GM12878 (cell line): ENCODE results near the gene COPS3. TPM values are rescaled to one million over a fixed set of nuclear protein-coding genes. Genes with fewer than 3 reads are reported as not detected.

ENCODE experiments used
- ATAC-seq: fragments of 200-7000 bp; cut with Tn5 transposase; 3 replicates; pipeline ENCODE4 v1.9.1; 2020; ENCODE audit warnings: mild to moderate bottlenecking, moderate library complexity
- BruUV-seq: library from RNA; stranded (reverse); fragments of 400-500 nt; replicated peaks from 2 replicates; lab custom pipeline; 2021; lab: Mats Ljungman, UMichigan
- CTCF ChIA-PET: fragments of 300-600 bp; sonication (Branson Sonifier 250); formaldehyde crosslinking; extraction: SDS; loops from one replicate; lab custom pipeline; 2021; ENCODE audit warnings: inconsistent platforms; lab: Yijun Ruan, JAX
- POLR2A ChIA-PET: fragments of 350-600 bp; formaldehyde crosslinking; extraction: SDS; loops from one replicate; lab custom pipeline; 2021; ENCODE audit warnings: inconsistent platforms; lab: Charles Lee
- RAD21 ChIA-PET: fragments of 300-600 bp; sonication (Branson Sonifier 250); formaldehyde crosslinking; loops from one replicate; lab custom pipeline; 2023; ENCODE audit warnings: antibody characterized with exemption; ENCODE audit not compliant: unreplicated experiment; lab: Charles Lee
- SMC1A ChIA-PET: fragments of 300-600 bp; sonication (Branson Sonifier 250); formaldehyde crosslinking; loops from one replicate; lab custom pipeline; 2023; ENCODE audit not compliant: unreplicated experiment, uncharacterized antibody; lab: Charles Lee
- DNase-seq: peaks from one replicate; pipeline ENCODE4 v3.0.0-alpha.2; 2011; ENCODE audit warnings: low read depth, low spot score
- FAIRE-seq: peaks from 3 replicates; lab custom pipeline; 2011; peaks lifted over from hg19 to GRCh38; lab: Jason Lieb, UNC
- H2AFZ ChIP-seq: 2 replicates; pipeline ENCODE4 v1.6.0; 2011; ENCODE audit warnings: low read depth, low read length, control low read depth; ENCODE audit not compliant: control insufficient read depth
- H3K27ac ChIP-seq: 2 replicates; pipeline ENCODE4 v1.5.1; 2011; ENCODE audit warnings: control low read depth; ENCODE audit not compliant: control insufficient read depth, insufficient read depth
- H3K27me3 ChIP-seq, 2 experiments: replicated peaks in 1 of 2; 2 replicates each; pipeline versions ENCODE4 v1.6.0 to v1.6.1; 2011; ENCODE audit warnings: low read length in 1 of 2; ENCODE audit not compliant: control insufficient read depth in 2 of 2, insufficient read depth in 2 of 2
- H3K36me3 ChIP-seq, 2 experiments: 2 replicates each; pipeline ENCODE4 v1.5.1; 2011; ENCODE audit warnings: low read length in 1 of 2; ENCODE audit not compliant: control insufficient read depth in 2 of 2, insufficient read depth in 2 of 2
- H3K4me1 ChIP-seq: 2 replicates; pipeline ENCODE4 v1.6.1; 2011; ENCODE audit warnings: mild to moderate bottlenecking, low read length, moderate library complexity, mixed read lengths; ENCODE audit not compliant: control insufficient read depth, insufficient read depth
- H3K4me2 ChIP-seq: 2 replicates; pipeline ENCODE4 v1.6.0; 2011; ENCODE audit warnings: control low read depth; ENCODE audit not compliant: control insufficient read depth, insufficient read depth
- H3K4me3 ChIP-seq: fragments of 200-600 bp; sonication (generic); 2 replicates; pipeline ENCODE4 v1.5.1; 2016
- H3K79me2 ChIP-seq: 2 replicates; pipeline ENCODE4 v1.6.0; 2011; ENCODE audit warnings: low read length; ENCODE audit not compliant: control insufficient read depth, insufficient read depth
- H3K9ac ChIP-seq: 2 replicates; pipeline ENCODE4 v1.8.0; 2011; ENCODE audit warnings: low read length, control low read depth, mixed read lengths; ENCODE audit not compliant: control insufficient read depth, insufficient read depth
- H3K9me3 ChIP-seq: replicated peaks from 3 replicates; pipeline ENCODE4 v1.5.1; 2011; ENCODE audit warnings: mild to moderate bottlenecking, low read length; ENCODE audit not compliant: control insufficient read depth, insufficient read depth
- H4K20me1 ChIP-seq: 2 replicates; pipeline ENCODE4 v1.6.0; 2011; ENCODE audit not compliant: control insufficient read depth, insufficient read depth
- ATF3 ChIP-seq: IDR thresholded peaks from 2 replicates; pipeline ENCODE4 v1.6.1; 2011; ENCODE audit warnings: low read depth, mild to moderate bottlenecking, low read length, moderate library complexity, borderline replicate concordance; ENCODE audit errors: extremely low read depth
- BMI1 ChIP-seq: fragments of 450-650 bp; IDR thresholded peaks from 2 replicates; pipeline ENCODE4 v1.6.1; 2016; ENCODE audit warnings: mild to moderate bottlenecking, moderate library complexity, borderline replicate concordance
- FOXK2 ChIP-seq: fragments of 450-650 bp; IDR thresholded peaks from 2 replicates; pipeline ENCODE4 v1.6.1; 2017; ENCODE audit warnings: mild to moderate bottlenecking, moderate library complexity
- IKZF1 ChIP-seq: fragments of 450-650 bp; conservative IDR thresholded peaks from 2 replicates; pipeline ENCODE4 v1.6.1; 2017; ENCODE audit warnings: antibody characterized with exemption, mild to moderate bottlenecking
- KAT2A ChIP-seq: conservative IDR thresholded peaks from 2 replicates; pipeline ENCODE4 v1.6.1; 2011; ENCODE audit warnings: low read depth, low read length; ENCODE audit not compliant: control insufficient read depth
- MEF2A ChIP-seq: IDR thresholded peaks from 2 replicates; pipeline ENCODE4 v1.6.1; 2011; ENCODE audit warnings: low read depth, mild to moderate bottlenecking, low read length, moderate library complexity; ENCODE audit not compliant: insufficient read depth
- NFIC ChIP-seq: IDR thresholded peaks from 2 replicates; pipeline ENCODE4 v1.6.1; 2012; ENCODE audit warnings: low read depth, mild to moderate bottlenecking, inconsistent platforms, low read length, moderate library complexity
- PKNOX1 ChIP-seq: fragments of 450-650 bp; IDR thresholded peaks from 2 replicates; pipeline ENCODE4 v1.6.1; 2016; ENCODE audit warnings: mild to moderate bottlenecking
- PML ChIP-seq: IDR thresholded peaks from 2 replicates; pipeline ENCODE4 v1.6.1; 2012; ENCODE audit warnings: low read length, inconsistent platforms
- POLR2A ChIP-seq: IDR thresholded peaks from 2 replicates; pipeline ENCODE4 v1.6.1; 2011; ENCODE audit warnings: low read depth, mild to moderate bottlenecking, low read length
- SREBF2 ChIP-seq: IDR thresholded peaks from 2 replicates; pipeline ENCODE4 v1.6.1; 2012; ENCODE audit warnings: mild to moderate bottlenecking, low read length
- SUPT20H ChIP-seq: IDR thresholded peaks from 2 replicates; pipeline ENCODE4 v1.6.1; 2011; ENCODE audit warnings: low read depth, mild to moderate bottlenecking, low read length, moderate library complexity, borderline replicate concordance; ENCODE audit not compliant: control insufficient read depth
- ZNF207 ChIP-seq: fragments of 450-650 bp; IDR thresholded peaks from 2 replicates; pipeline ENCODE4 v1.6.1; 2014; ENCODE audit warnings: antibody characterized with exemption, mild to moderate bottlenecking, borderline replicate concordance
- ZNF274 ChIP-seq: IDR thresholded peaks from one replicate; pipeline ENCODE4 v1.8.0; 2011; ENCODE audit not compliant: insufficient read length, insufficient read depth
- WGBS: methylation state at CpG from one replicate; pipeline ENCODE4 v1.1.6; 2016; ENCODE audit warnings: low lambda C conversion rate; ENCODE audit not compliant: insufficient replicate concordance, insufficient coverage; ENCODE audit errors: missing lambda C conversion rate; 5-methylcytosine and 5-hydroxymethylcytosine counted together
- in situ Hi-C: fragments of 300-500 bp; cut with MboI; formaldehyde crosslinking; loops from 9 replicates; pipeline ENCODE4 v1.14.3; 2018; ENCODE audit warnings: mixed read lengths
- intact Hi-C: fragments of 100-400 bp; cut with micrococcal nuclease; formaldehyde crosslinking; loops from one replicate; pipeline ENCODE4 v1.14.2; 2022; ENCODE audit not compliant: unreplicated experiment
- polyA plus RNA-seq, 11 experiments: library from polyadenylated mRNA; depleted of rRNA in 4 of 11; unstranded in 6 of 11; stranded (reverse) in 5 of 11; fragments of >200 nt; fragmentation: Nextera tagmentation in 4 of 11; fragmentation: Illumina TruSeq in 1 of 11; extraction: Ambion mirVana in 4 of 11; extraction: Trizol in 1 of 11; gene quantifications; 1 replicate in 1 of 11; 2 replicates in 10 of 11; pipeline versions ENCODE4 v1.2.1 to v1.2.3, GENCODE V29; 2011 to 2016; ENCODE audit warnings: inconsistent platforms in 2 of 11, missing spikeins in 2 of 11, low read depth in 1 of 11
- total RNA-seq, 4 experiments: library from RNA; depleted of rRNA in 3 of 4; stranded (reverse); fragments of >200 nt in 3 of 4; fragmentation: Illumina TruSeq in 1 of 4; extraction: Trizol in 1 of 4; gene quantifications; 2 replicates each; pipeline versions ENCODE4 v1.2.1 to v1.2.3, GENCODE V29; 2013 to 2021

The COPS3 gene
- total and polyA plus RNA-seq, 10 of the 15 experiments (the other 5 are each of a cell fraction or from before 2014, with no cell fraction given) = 99.7 to 187 (median 133) TPM

GRCh38 chr17:17215575-17215974, 65.5 kb downstream of the COPS3 start (continued):
- TF ChIP-seq IKZF1 = no peak
- TF ChIP-seq KAT2A = no peak
- TF ChIP-seq SUPT20H = no peak

- ChIA-PET SMC1A (interaction anchor here (0.6 kb wide), 1 partner anchor 66 kb away, joined by 3 read pairs; no protein-coding TSS in a partner anchor), CTCF (no interaction called here), POLR2A (interaction anchor here (0.5 kb wide), 1 partner anchor 51 kb away, joined by 4 read pairs; no protein-coding TSS in a partner anchor), RAD21 (no interaction called here)
- intact Hi-C loops (no loop called here), in situ Hi-C loops (no loop called here)
- FAIRE-seq (no peak), ATAC-seq (no peak), DNase-seq (no peak)
- H3K36me3 ChIP-seq = peaks cover 13 to 19% of the 10 kb centered on the region in 2 experiments
- H2AFZ ChIP-seq = no peak overlapping the region
- WGBS = 94% methylated on average over 27 of the region's 27 CpGs
- no peaks in the 10 kb centered on the region for H4K20me1 ChIP-seq
- no peaks in the 10 kb centered on the region for H3K4me1 ChIP-seq
- no peaks in the 10 kb centered on the region for H3K27me3 ChIP-seq
- no peaks in the 10 kb centered on the region for H3K79me2 ChIP-seq
- H3K9ac ChIP-seq = no peak overlapping the region
- H3K4me2 ChIP-seq = no peak overlapping the region
- BruUV-seq = no TSS peak
- no peak overlapping the region for H3K27ac ChIP-seq
- H3K4me3 ChIP-seq = no peak overlapping the region
- H3K9me3 ChIP-seq = no peaks in the 10 kb centered on the region
- TF ChIP-seq NFIC = no peak
- no peak for TF ChIP-seq FOXK2
- no peak for TF ChIP-seq ATF3
- no peak for TF ChIP-seq ZNF274
- no peak for TF ChIP-seq MEF2A
- no peak for TF ChIP-seq ZNF207
- TF ChIP-seq POLR2A = no peak
- TF ChIP-seq BMI1 = no peak
- TF ChIP-seq PML = no peak
- TF ChIP-seq IKZF1 = no peak
- no peak for TF ChIP-seq PKNOX1
- TF ChIP-seq SREBF2 = no peak
These were observed 66.2 kb downstream of the COPS3 start for GRCh38 chr17:17214646-17215436.
